Mucosa of rectum (tissue), 2 donors: ENCODE measurements around the gene RHOA.
"Not testable (repeated sequence)": the region's sequence is repeated elsewhere in the genome, so short reads cannot be mapped to it uniquely, and the experiment has no call there.

ENCODE experiments used
- H3K27ac ChIP-seq, 2 donors: one replicate each; pipeline ENCODE4 v1.7.0; 2013; ENCODE audit warnings: inconsistent platforms in 2 of 2, low read depth in 2 of 2, low read length in 2 of 2
- H3K27me3 ChIP-seq, 2 donors: one replicate each; pipeline ENCODE4 v1.7.0; 2013; ENCODE audit warnings: low read length in 2 of 2; ENCODE audit not compliant: control insufficient read depth in 2 of 2, insufficient read depth in 2 of 2
- H3K36me3 ChIP-seq, 2 donors: one replicate each; pipeline ENCODE4 v1.7.0; 2013; ENCODE audit warnings: low read length in 2 of 2; ENCODE audit not compliant: control insufficient read depth in 2 of 2, insufficient read depth in 2 of 2
- H3K4me1 ChIP-seq, 2 donors: one replicate each; pipeline ENCODE4 v1.7.0; 2013; ENCODE audit warnings: low read length in 2 of 2, mild to moderate bottlenecking in 1 of 2; ENCODE audit not compliant: control insufficient read depth in 2 of 2, insufficient read depth in 2 of 2
- H3K4me3 ChIP-seq, 2 donors: one replicate each; pipeline ENCODE4 v1.7.0; 2013; ENCODE audit warnings: low read length in 2 of 2
- H3K9ac ChIP-seq, 2 donors: one replicate each; pipeline ENCODE4 v1.7.0; 2013; ENCODE audit warnings: low read length in 2 of 2, low read depth in 1 of 2, mild to moderate bottlenecking in 1 of 2
- H3K9me3 ChIP-seq, 2 donors: one replicate each; pipeline ENCODE4 v1.7.0; 2013; ENCODE audit warnings: low read length in 2 of 2; ENCODE audit not compliant: control insufficient read depth in 2 of 2
- donor health status: healthy.
- donor health status: Normal muscosa, but diverticular disease.

Gene RHOA

GRCh38 chr3:49397470-49397869, 14.3 kb downstream of the RHOA start:
- H3K9ac ChIP-seq: no peak overlapping the region
- peaks cover 8 to 17% of the 10 kb centered on the region in 2 donors for H3K36me3 ChIP-seq
- H3K4me3 ChIP-seq: no peak overlapping the region
- H3K27ac ChIP-seq: no peak overlapping the region
- H3K9me3 ChIP-seq: no peaks in the 10 kb centered on the region
- H3K4me1 ChIP-seq: peaks cover 0 to 13% of the 10 kb centered on the region in 2 donors
- H3K27me3 ChIP-seq: no peaks in the 10 kb centered on the region

GRCh38 chr3:49391310-49391709, 20.5 kb downstream of the RHOA start:
- H3K9me3 ChIP-seq, H3K27me3 ChIP-seq, H3K4me3 ChIP-seq, H3K27ac ChIP-seq, H3K9ac ChIP-seq, H3K4me1 ChIP-seq: not testable (repeated sequence)
- peaks cover 8 to 11% of the 10 kb centered on the region in 2 donors for H3K36me3 ChIP-seq

- Histone ChIP-seq H3K27ac (no peak overlapping the region), H3K4me1 (peaks cover 3 to 8% of the 10 kb centered on the region in 2 donors)
These were observed 22.5 kb downstream of the RHOA start for GRCh38 chr3:49389297-49389696.

GRCh38 chr3:49388289-49388820, 23.4 kb downstream of the RHOA start:
- no peak overlapping the region for H3K27ac ChIP-seq
- no peak overlapping the region for H3K9ac ChIP-seq
- no peaks in the 10 kb centered on the region for H3K9me3 ChIP-seq
- peaks cover 0 to 4% of the 10 kb centered on the region in 2 donors for H3K36me3 ChIP-seq
- H3K4me1 ChIP-seq: peaks cover 3 to 10% of the 10 kb centered on the region in 2 donors
- no peaks in the 10 kb centered on the region for H3K27me3 ChIP-seq
- H3K4me3 ChIP-seq: no peak overlapping the region

More at GRCh38 chr3:49389297-49389696, 22.5 kb downstream of the RHOA start:
- Histone ChIP-seq H3K9me3 (no peaks in the 10 kb centered on the region), H3K9ac (no peak overlapping the region), H3K27me3 (no peaks in the 10 kb centered on the region), H3K36me3 (peaks cover 0 to 4% of the 10 kb centered on the region in 2 donors), H3K4me3 (no peak overlapping the region)

GRCh38 chr3:49387721-49388120, 24.1 kb downstream of the RHOA start:
- Histone ChIP-seq H3K4me3 (no peak overlapping the region), H3K27ac (no peak overlapping the region), H3K36me3 (peaks cover 0 to 4% of the 10 kb centered on the region in 2 donors), H3K27me3 (no peaks in the 10 kb centered on the region), H3K9me3 (no peaks in the 10 kb centered on the region), H3K9ac (no peak overlapping the region), H3K4me1 (peaks cover 3 to 10% of the 10 kb centered on the region in 2 donors)

- Histone ChIP-seq H3K4me1 (peaks cover 3 to 10% of the 10 kb centered on the region in 2 donors), H3K27me3 (no peaks in the 10 kb centered on the region), H3K9ac (no peak overlapping the region), H3K4me3 (no peak overlapping the region), H3K27ac (no peak overlapping the region), H3K9me3 (no peaks in the 10 kb centered on the region), H3K36me3 (peaks cover 0 to 4% of the 10 kb centered on the region in 2 donors)
These were observed 25.6 kb downstream of the RHOA start for GRCh38 chr3:49386056-49386756.

- Histone ChIP-seq H3K4me3 (no peak overlapping the region), H3K27ac (no peak overlapping the region), H3K4me1 (peaks cover 3 to 10% of the 10 kb centered on the region in 2 donors), H3K9me3 (no peaks in the 10 kb centered on the region), H3K9ac (no peak overlapping the region), H3K36me3 (peaks cover 0 to 4% of the 10 kb centered on the region in 2 donors), H3K27me3 (no peaks in the 10 kb centered on the region)
These were observed 26.2 kb downstream of the RHOA start for GRCh38 chr3:49385617-49386016.

- peak overlapping the region in 1 of 2 donors; percentile 37 for H3K27ac ChIP-seq
- H3K4me3 ChIP-seq: no peak overlapping the region
- H3K4me1 ChIP-seq: peaks cover 3 to 10% of the 10 kb centered on the region in 2 donors
- H3K27me3 ChIP-seq: no peaks in the 10 kb centered on the region
- H3K9me3 ChIP-seq: no peaks in the 10 kb centered on the region
- peaks cover 0 to 3% of the 10 kb centered on the region in 2 donors for H3K36me3 ChIP-seq
- no peak overlapping the region for H3K9ac ChIP-seq
These were observed 28.4 kb downstream of the RHOA start for GRCh38 chr3:49383387-49383786.

- H3K27ac ChIP-seq: no peak overlapping the region
- H3K4me1 ChIP-seq: peaks cover 0 to under 1% of the 10 kb centered on the region in 2 donors
These were observed 33.4 kb downstream of the RHOA start for GRCh38 chr3:49378249-49378895.

GRCh38 chr3:49377483-49377882, 34.3 kb downstream of the RHOA start:
- no peaks in the 10 kb centered on the region for H3K27me3 ChIP-seq
- H3K27ac ChIP-seq: no peak overlapping the region
- no peak overlapping the region for H3K9ac ChIP-seq
- no peaks in the 10 kb centered on the region for H3K9me3 ChIP-seq
- H3K4me1 ChIP-seq: no peaks in the 10 kb centered on the region
- no peak overlapping the region for H3K4me3 ChIP-seq
- H3K36me3 ChIP-seq: peaks cover 18 to 26% of the 10 kb centered on the region in 2 donors

More at GRCh38 chr3:49378249-49378895, 33.4 kb downstream of the RHOA start:
- H3K4me3 ChIP-seq: no peak overlapping the region
- H3K9me3 ChIP-seq: no peaks in the 10 kb centered on the region
- no peaks in the 10 kb centered on the region for H3K27me3 ChIP-seq
- H3K36me3 ChIP-seq: peaks cover 10 to 19% of the 10 kb centered on the region in 2 donors
- H3K9ac ChIP-seq: no peak overlapping the region
